B cell (primary cell): ENCODE results near the gene RAPGEF5. TPM values are rescaled to one million over a fixed set of nuclear protein-coding genes. Genes with fewer than 3 reads are reported as not detected.

Experiments
- ATAC-seq: fragments of 200-7000 bp; cut with Tn5 transposase; one replicate; pipeline ENCODE4 v1.10.0; 2021; ENCODE audit warnings: low read depth, mild to moderate bottlenecking, moderate number of reproducible peaks, moderate library complexity
- CTCF ChIA-PET: fragments of 350-600 bp; sonication (Branson Sonifier 250); formaldehyde crosslinking; loops from one replicate; lab custom pipeline; 2021; ENCODE audit warnings: antibody characterized with exemption, inconsistent platforms; lab: Charles Lee
- POLR2A ChIA-PET: fragments of 350-600 bp; sonication (Branson Sonifier 250); formaldehyde crosslinking; loops from one replicate; lab custom pipeline; 2021; ENCODE audit warnings: antibody characterized with exemption; lab: Charles Lee
- DNase-seq: peaks from one replicate; pipeline ENCODE4 v3.0.0; 2013
- H2AFZ ChIP-seq: 2 replicates; pipeline ENCODE4 v1.6.1; 2012; ENCODE audit warnings: mild to moderate bottlenecking, low read depth, low read length; ENCODE audit not compliant: insufficient read depth, poor library complexity, severe bottlenecking
- H3K27ac ChIP-seq, 2 donors: 1 replicate in 1 of 2; 2 replicates in 1 of 2; pipeline ENCODE4 v1.5.1; 2012 to 2013; ENCODE audit warnings: low read length in 2 of 2, mild to moderate bottlenecking in 2 of 2, moderate library complexity in 1 of 2
- H3K27me3 ChIP-seq, 4 experiments: fragments of 200-600 bp in 1 of 4; sonication (generic) in 1 of 4; replicated peaks in 1 of 4; 1 replicate in 2 of 4; 2 replicates in 2 of 4; pipeline versions ENCODE4 v1.6.1 to v1.7.0; 2013 to 2016; ENCODE audit warnings: low read length in 3 of 4, mild to moderate bottlenecking in 2 of 4, mixed read lengths in 1 of 4, moderate library complexity in 1 of 4; ENCODE audit not compliant: insufficient read depth in 4 of 4, control insufficient read depth in 3 of 4; ENCODE audit errors: control extremely low read depth in 1 of 4
- H3K36me3 ChIP-seq, 2 experiments: replicated peaks in 1 of 2; 1 replicate in 1 of 2; 2 replicates in 1 of 2; pipeline versions ENCODE4 v1.6.1 to v1.7.1; 2013; ENCODE audit warnings: low read length in 1 of 2; ENCODE audit not compliant: insufficient read depth in 2 of 2, control insufficient read depth in 1 of 2; ENCODE audit errors: control extremely low read depth in 1 of 2, extremely low read depth in 1 of 2
- H3K4me1 ChIP-seq, 2 donors: fragments of 200-600 bp in 1 of 2; sonication (generic) in 1 of 2; 1 replicate in 1 of 2; 2 replicates in 1 of 2; pipeline versions ENCODE4 v1.5.1 to v1.6.1; 2013 to 2017; ENCODE audit warnings: low read length in 2 of 2; ENCODE audit not compliant: control insufficient read depth in 2 of 2, insufficient read depth in 2 of 2
- H3K4me2 ChIP-seq: replicated peaks from 2 replicates; pipeline ENCODE3; 2012; ENCODE audit warnings: mild to moderate bottlenecking, low read depth, low read length; ENCODE audit not compliant: poor library complexity, severe bottlenecking
- H3K4me3 ChIP-seq, 5 experiments: fragments of 200-600 bp in 1 of 5; sonication (generic) in 1 of 5; 1 replicate in 3 of 5; 2 replicates in 2 of 5; pipeline versions ENCODE4 v1.5.1 to v1.7.0; 2011 to 2016; ENCODE audit warnings: low read length in 4 of 5, mild to moderate bottlenecking in 4 of 5, low read depth in 2 of 5, control low read depth in 1 of 5, moderate library complexity in 1 of 5; ENCODE audit not compliant: insufficient read depth in 1 of 5; ENCODE audit errors: control extremely low read depth in 1 of 5, extremely low read depth in 1 of 5
- H3K79me2 ChIP-seq: fragments of 200-600 bp; sonication (generic); one replicate; pipeline ENCODE4 v1.6.0; 2016; ENCODE audit warnings: low read length; ENCODE audit not compliant: control insufficient read depth, insufficient read depth
- H3K9ac ChIP-seq: fragments of 200-600 bp; sonication (generic); 2 replicates; pipeline ENCODE4 v1.6.1; 2017; ENCODE audit warnings: mild to moderate bottlenecking, low read length, moderate library complexity
- H3K9me3 ChIP-seq, 3 donors: one replicate each; pipeline versions ENCODE4 v1.6.1 to v1.7.1; 2013; ENCODE audit warnings: low read length in 2 of 3; ENCODE audit not compliant: control insufficient read depth in 2 of 3, insufficient read depth in 1 of 3; ENCODE audit errors: control extremely low read depth in 1 of 3
- H4K20me1 ChIP-seq: 2 replicates; pipeline ENCODE4 v1.6.0; 2012; ENCODE audit warnings: mild to moderate bottlenecking, low read length; ENCODE audit not compliant: insufficient read depth, control insufficient read depth, poor library complexity, severe bottlenecking
- H3K27ac Mint-ChIP-seq: one replicate; pipeline ENCODE4 v1.8.0; 2021; ENCODE audit warnings: mixed read lengths
- H3K27me3 Mint-ChIP-seq: one replicate; pipeline ENCODE4 v1.8.0; 2021; ENCODE audit warnings: mixed read lengths
- H3K4me1 Mint-ChIP-seq: one replicate; pipeline ENCODE4 v1.8.0; 2021; ENCODE audit warnings: mixed read lengths
- H3K4me3 Mint-ChIP-seq: one replicate; pipeline ENCODE4 v1.8.0; 2021; ENCODE audit warnings: mixed read lengths
- H3K9me3 Mint-ChIP-seq: one replicate; pipeline ENCODE4 v1.8.0; 2022; ENCODE audit warnings: mixed read lengths; ENCODE audit not compliant: insufficient read depth
- CTCF ChIP-seq: fragments of 200-600 bp; IDR thresholded peaks from one replicate; pipeline ENCODE4 v1.8.0; 2022; ENCODE audit warnings: antibody characterized with exemption, mild to moderate bottlenecking
- EZH2 ChIP-seq: IDR thresholded peaks from 2 replicates; pipeline ENCODE4 v1.6.1; 2012; ENCODE audit warnings: borderline replicate concordance, low read depth, mild to moderate bottlenecking, moderate library complexity, low read length; ENCODE audit not compliant: insufficient read depth, poor library complexity, severe bottlenecking
- WGBS: methylation state at CpG from one replicate; pipeline ENCODE4 v1.1.5; 2013; ENCODE audit warnings: missing lambda C conversion rate; ENCODE audit not compliant: insufficient coverage; 5-methylcytosine and 5-hydroxymethylcytosine counted together
- intact Hi-C: fragments of 100-400 bp; cut with micrococcal nuclease; formaldehyde crosslinking; loops from one replicate; pipeline ENCODE4 v1.10.0; 2022
- polyA plus RNA-seq: library from polyadenylated mRNA; depleted of rRNA; stranded (reverse); fragments of >200 nt; gene quantifications from 2 replicates; pipeline ENCODE4 v1.2.3, GENCODE V29; 2012
- total RNA-seq, 2 donors: library from RNA; stranded (reverse); fragments of 120-200 nt in 1 of 2; gene quantifications; 1 replicate in 1 of 2; 2 replicates in 1 of 2; pipeline versions ENCODE4 v1.2.3 to v1.2.4, GENCODE V29; 2013 to 2022

The RAPGEF5 gene
- total and polyA plus RNA-seq, 2 donors (not counting 1 experiment from before 2014, with no cell fraction given), result 1.5 to 37.6 TPM

- ChIA-PET POLR2A (no interaction called here), CTCF (interaction anchor here (1.4 kb wide), 1 partner anchor 45 kb away, joined by 3 read pairs; no protein-coding TSS in a partner anchor)
- Mint-ChIP-seq H3K27ac (no peak overlapping the region), H3K4me1 (peaks cover 21% of the 10 kb centered on the region), H3K4me3 (no peak overlapping the region), H3K9me3 (no peaks in the 10 kb centered on the region), H3K27me3 (peaks cover 9% of the 10 kb centered on the region)
- H4K20me1 ChIP-seq, result no peaks in the 10 kb centered on the region
- H3K9me3 ChIP-seq, result no peaks in the 10 kb centered on the region
- no peaks in the 10 kb centered on the region for H3K79me2 ChIP-seq
- no peak for ATAC-seq
- peaks cover 10% of the 10 kb centered on the region in 2 donors for H3K4me1 ChIP-seq
- H3K27me3 ChIP-seq, result no peaks in the 10 kb centered on the region
- H3K4me3 ChIP-seq, result no peak overlapping the region
- no peaks in the 10 kb centered on the region for H3K36me3 ChIP-seq
- no peak overlapping the region for H3K4me2 ChIP-seq
- H3K27ac ChIP-seq, result no peak overlapping the region
- intact Hi-C loops, result no loop called here
- no peak overlapping the region for H3K9ac ChIP-seq
- TF ChIP-seq CTCF (no peak), EZH2 (no peak)
- DNase-seq, result no peak
- no peak overlapping the region for H2AFZ ChIP-seq
- WGBS, result 77% methylated on average over 5 of the region's 10 CpGs
Observed at GRCh38 chr7:22400150-22400814, 43.3 kb upstream of the RAPGEF5 start.

- Histone ChIP-seq H2AFZ (no peak overlapping the region), H3K4me2 (no peak overlapping the region), H4K20me1 (no peaks in the 10 kb centered on the region), H3K9me3 (no peaks in the 10 kb centered on the region), H3K27ac (no peak overlapping the region), H3K36me3 (no peaks in the 10 kb centered on the region), H3K4me3 (no peak overlapping the region), H3K4me1 (peaks cover 10% of the 10 kb centered on the region in 2 donors), H3K9ac (no peak overlapping the region), H3K79me2 (no peaks in the 10 kb centered on the region), H3K27me3 (no peaks in the 10 kb centered on the region)
- POLR2A ChIA-PET, result no interaction called here
- Mint-ChIP-seq H3K4me1 (peaks cover 21% of the 10 kb centered on the region), H3K4me3 (no peak overlapping the region), H3K9me3 (no peaks in the 10 kb centered on the region), H3K27me3 (peaks cover 9% of the 10 kb centered on the region), H3K27ac (no peak overlapping the region)
- CTCF ChIA-PET, result no interaction called here
- WGBS, result no CpG with 5 or more reads among the region's 2 CpGs
- no peak for ATAC-seq
- TF ChIP-seq EZH2 (no peak), CTCF (no peak)
- intact Hi-C loops, result no loop called here
- DNase-seq, result no peak
Observed at GRCh38 chr7:22399546-22399945, 42.6 kb upstream of the RAPGEF5 start.
